GM21786 (cell line): ENCODE results near the gene PARD3B.

Experiments
- ATAC-seq: cut with Tn5 transposase; IDR thresholded peaks from one replicate; pipeline ENCODE4 v1.9.1; 2021; ENCODE audit not compliant: unreplicated experiment

Gene PARD3B

GRCh38 chr2:205041472-205042130, 496.3 kb downstream of the PARD3B start:
- no peak for ATAC-seq

GRCh38 chr2:205043285-205043684, 498.0 kb downstream of the PARD3B start:
- ATAC-seq: no peak

- no peak for ATAC-seq
Observed at GRCh38 chr2:205045706-205046105, 500.4 kb downstream of the PARD3B start.

- no peak for ATAC-seq
Observed at GRCh38 chr2:205047273-205047839, 502.1 kb downstream of the PARD3B start.

- ATAC-seq: no peak
Observed at GRCh38 chr2:205051417-205051816, 506.1 kb downstream of the PARD3B start.

GRCh38 chr2:205052781-205053180, 507.5 kb downstream of the PARD3B start:
- no peak for ATAC-seq

GRCh38 chr2:205053827-205054410, 508.6 kb downstream of the PARD3B start:
- ATAC-seq: no peak

- no peak for ATAC-seq
Observed at GRCh38 chr2:205054789-205055188, 509.5 kb downstream of the PARD3B start.

GRCh38 chr2:205055251-205055650, 510.0 kb downstream of the PARD3B start:
- no peak for ATAC-seq

- ATAC-seq: no peak
Observed at GRCh38 chr2:205056151-205056561, 510.9 kb downstream of the PARD3B start.

- no peak for ATAC-seq
Observed at GRCh38 chr2:205058409-205058808, 513.1 kb downstream of the PARD3B start.

GRCh38 chr2:205060269-205060668, 515.0 kb downstream of the PARD3B start:
- no peak for ATAC-seq

- no peak for ATAC-seq
Observed at GRCh38 chr2:205066081-205066480, 520.8 kb downstream of the PARD3B start.

GRCh38 chr2:205069928-205070327, 524.7 kb downstream of the PARD3B start:
- ATAC-seq: no peak

GRCh38 chr2:205070889-205071288, 525.6 kb downstream of the PARD3B start:
- ATAC-seq: no peak

- no peak for ATAC-seq
Observed at GRCh38 chr2:205073433-205074020, 528.3 kb downstream of the PARD3B start.

- ATAC-seq: no peak
Observed at GRCh38 chr2:205076405-205076804, 531.1 kb downstream of the PARD3B start.

- no peak for ATAC-seq
Observed at GRCh38 chr2:205077159-205077558, 531.9 kb downstream of the PARD3B start.

- no peak for ATAC-seq
Observed at GRCh38 chr2:205078762-205079161, 533.5 kb downstream of the PARD3B start.

GRCh38 chr2:205079173-205079572, 533.9 kb downstream of the PARD3B start:
- ATAC-seq: no peak

- no peak for ATAC-seq
Observed at GRCh38 chr2:205086662-205087061, 541.4 kb downstream of the PARD3B start.

GRCh38 chr2:205087862-205088261, 542.6 kb downstream of the PARD3B start:
- ATAC-seq: no peak
